GM23338 (cell line): Measurements from ENCODE around the gene LYRM9. TPM values are rescaled to one million over a fixed set of nuclear protein-coding genes. Genes with fewer than 3 reads are reported as not detected.

Experiments
- ATAC-seq: fragments of 200-7000 bp; cut with Tn5 transposase; 3 replicates; pipeline ENCODE4 v1.9.1; 2020
- DNase-seq: peaks from one replicate; pipeline ENCODE4 v3.0.0-alpha.2; 2015; ENCODE audit warnings: low spot score
- H2AFZ ChIP-seq: fragments of 200-600 bp; sonication (generic); 2 replicates; pipeline ENCODE4 v1.8.0; 2016; ENCODE audit warnings: antibody characterized with exemption, mild to moderate bottlenecking, moderate library complexity
- H3F3A ChIP-seq: fragments of 200-600 bp; sonication (generic); replicated peaks from 2 replicates; pipeline ENCODE4 v1.8.0; 2017; ENCODE audit warnings: antibody characterized with exemption, mixed run types, low read depth
- H3K27ac ChIP-seq: fragments of 200-600 bp; sonication (generic); 2 replicates; pipeline ENCODE4 v1.6.1; 2016; ENCODE audit warnings: low read depth
- H3K27me3 ChIP-seq: fragments of 200-600 bp; sonication (generic); 2 replicates; pipeline ENCODE4 v1.8.0; 2016; ENCODE audit warnings: mild to moderate bottlenecking, mixed run types, moderate library complexity; ENCODE audit not compliant: insufficient read depth
- H3K36me3 ChIP-seq: fragments of 200-600 bp; sonication (generic); 2 replicates; pipeline ENCODE4 v1.8.0; 2016; ENCODE audit warnings: mild to moderate bottlenecking; ENCODE audit not compliant: insufficient read depth
- H3K4me1 ChIP-seq: fragments of 200-600 bp; sonication (generic); 2 replicates; pipeline ENCODE4 v1.8.0; 2016; ENCODE audit warnings: mild to moderate bottlenecking, moderate library complexity; ENCODE audit not compliant: insufficient read depth
- H3K4me2 ChIP-seq: fragments of 200-600 bp; sonication (generic); 2 replicates; pipeline ENCODE4 v1.7.1; 2017; ENCODE audit warnings: mixed run types
- H3K4me3 ChIP-seq: fragments of 200-600 bp; sonication (generic); 2 replicates; pipeline ENCODE4 v1.6.1; 2016; ENCODE audit warnings: mixed run types
- H3K79me2 ChIP-seq: fragments of 200-600 bp; sonication (generic); replicated peaks from 2 replicates; pipeline ENCODE4 v1.8.0; 2017; ENCODE audit warnings: mild to moderate bottlenecking; ENCODE audit not compliant: insufficient read depth
- H3K9me2 ChIP-seq: fragments of 200-600 bp; sonication (generic); 2 replicates; pipeline ENCODE4 v1.8.0; 2017; ENCODE audit not compliant: insufficient read depth
- H4K20me1 ChIP-seq: fragments of 200-600 bp; sonication (generic); replicated peaks from 2 replicates; pipeline ENCODE4 v1.8.0; 2017; ENCODE audit warnings: mild to moderate bottlenecking; ENCODE audit not compliant: insufficient read depth
- H3K27ac Mint-ChIP-seq: 2 replicates; pipeline ENCODE4 v1.8.0; 2020; ENCODE audit warnings: inconsistent platforms, mild to moderate bottlenecking, moderate library complexity, mixed read lengths
- H3K27me3 Mint-ChIP-seq: 3 replicates; pipeline ENCODE4 v1.8.0; 2022; ENCODE audit warnings: low read depth, mild to moderate bottlenecking, moderate library complexity, mixed read lengths, inconsistent platforms; ENCODE audit not compliant: insufficient read depth, poor library complexity
- H3K36me3 Mint-ChIP-seq: 3 replicates; pipeline ENCODE4 v1.8.0; 2021; ENCODE audit warnings: low read depth, mild to moderate bottlenecking, inconsistent platforms, moderate library complexity, mixed read lengths
- H3K4me1 Mint-ChIP-seq: 3 replicates; pipeline ENCODE4 v1.8.0; 2020; ENCODE audit warnings: mild to moderate bottlenecking, inconsistent platforms, mixed read lengths
- H3K4me3 Mint-ChIP-seq: 3 replicates; pipeline ENCODE4 v1.8.0; 2021; ENCODE audit warnings: moderate library complexity, mild to moderate bottlenecking, inconsistent platforms, mixed read lengths
- H3K9me3 Mint-ChIP-seq: 3 replicates; pipeline ENCODE4 v1.8.0; 2020; ENCODE audit warnings: moderate library complexity, mild to moderate bottlenecking, inconsistent platforms, mixed read lengths
- EZH2 ChIP-seq: fragments of 200-600 bp; sonication (generic); IDR thresholded peaks from one replicate; pipeline ENCODE4 v1.8.0; 2017; ENCODE audit warnings: antibody characterized with exemption, mild to moderate bottlenecking, low read depth; ENCODE audit not compliant: unreplicated experiment
- JUNB ChIP-seq: IDR thresholded peaks from one replicate; pipeline ENCODE4 v1.6.1; 2016; ENCODE audit warnings: antibody characterized with exemption; ENCODE audit not compliant: unreplicated experiment
- NANOG ChIP-seq: IDR thresholded peaks from 2 replicates; pipeline ENCODE4 v1.6.1; 2016; ENCODE audit warnings: antibody characterized with exemption, borderline replicate concordance
- STAT1 ChIP-seq: IDR thresholded peaks from one replicate; pipeline ENCODE4 v1.6.1; 2016; ENCODE audit warnings: antibody characterized with exemption; ENCODE audit not compliant: unreplicated experiment
- ZNF331 ChIP-seq: fragments of 250-450 bp; sonication (Bioruptor Pico); IDR thresholded peaks from 2 replicates; pipeline ENCODE4 v1.5.0; 2020; ENCODE audit warnings: low read depth, mild to moderate bottlenecking, moderate library complexity
- ZNF462 ChIP-seq: fragments of 250-450 bp; sonication (Bioruptor Pico); IDR thresholded peaks from 2 replicates; pipeline ENCODE4 v1.5.0; 2020; ENCODE audit warnings: mild to moderate bottlenecking, moderate library complexity
- polyA plus RNA-seq: library from polyadenylated mRNA; unstranded; fragments of >200 nt; fragmentation: Nextera tagmentation; extraction: Ambion mirVana; gene quantifications from 2 replicates; pipeline ENCODE4 v1.2.1, GENCODE V29; 2016
- total RNA-seq: library from RNA; depleted of rRNA; stranded (reverse); fragments of >200 nt; shearing (Covaris generic); gene quantifications from 2 replicates; pipeline ENCODE4 v1.2.3, GENCODE V29; 2014

LYRM9 gene
- total and polyA plus RNA-seq, 2 experiments from 2014 or later, result 4.7 to 6.2 TPM

- no peak overlapping the region for H3K4me3 Mint-ChIP-seq
- DNase-seq, result no peak
Measured at GRCh38 chr17:27858621-27859305, 34.4 kb downstream of the LYRM9 start.

GRCh38 chr17:27856676-27857432 lies 36.3 kb downstream of the LYRM9 start:
- H3K9me2 ChIP-seq, result no peaks in the 10 kb centered on the region
- no peaks in the 10 kb centered on the region for H3K79me2 ChIP-seq
- TF ChIP-seq ZNF331 (CRISPR knock-in tag) (no peak), EZH2 (no peak), NANOG (no peak), JUNB (no peak), STAT1 (no peak), ZNF462 (CRISPR knock-in tag) (no peak)
- H3K4me1 ChIP-seq, result peaks cover 10% of the 10 kb centered on the region
- Mint-ChIP-seq H3K4me1 (peaks cover 8% of the 10 kb centered on the region), H3K4me3 (no peak overlapping the region), H3K27ac (no peak overlapping the region; the same call in 1 of the 2 replicates), H3K36me3 (no peaks in the 10 kb centered on the region), H3K9me3 (no peaks in the 10 kb centered on the region), H3K27me3 (peaks cover 2% of the 10 kb centered on the region)
- peak; percentile 40; the same call in 2 of the 3 replicates for ATAC-seq
- peak overlapping the region; percentile 27; the same call in 1 of the 2 replicates for H3K4me2 ChIP-seq
- no peak overlapping the region for H3K4me3 ChIP-seq
- H4K20me1 ChIP-seq, result no peaks in the 10 kb centered on the region
- no peaks in the 10 kb centered on the region for H3K36me3 ChIP-seq
- H3K27me3 ChIP-seq, result no peaks in the 10 kb centered on the region
- DNase-seq, result peak; percentile 16
- no peak overlapping the region for H3K27ac ChIP-seq
- H2AFZ ChIP-seq, result peak overlapping the region; percentile 48
- no peaks in the 10 kb centered on the region for H3F3A ChIP-seq

More at GRCh38 chr17:27858621-27859305, 34.4 kb downstream of the LYRM9 start:
- Mint-ChIP-seq H3K27ac (no peak overlapping the region), H3K4me1 (peaks cover 8% of the 10 kb centered on the region), H3K27me3 (peaks cover 2% of the 10 kb centered on the region), H3K36me3 (no peaks in the 10 kb centered on the region), H3K9me3 (no peaks in the 10 kb centered on the region)
- Histone ChIP-seq H3K4me1 (peaks cover 10% of the 10 kb centered on the region), H3K79me2 (no peaks in the 10 kb centered on the region), H3F3A (no peaks in the 10 kb centered on the region), H3K4me3 (no peak overlapping the region), H3K27me3 (no peaks in the 10 kb centered on the region), H4K20me1 (no peaks in the 10 kb centered on the region), H3K27ac (no peak overlapping the region), H3K4me2 (no peak overlapping the region), H3K36me3 (no peaks in the 10 kb centered on the region), H3K9me2 (no peaks in the 10 kb centered on the region), H2AFZ (no peak overlapping the region)
- no peak for TF ChIP-seq STAT1
- ATAC-seq, result no peak
